GM18909 (cell line): ENCODE results near the gene MYL9.
"Not testable (repeated sequence)": the region's sequence is repeated elsewhere in the genome, so short reads cannot be mapped to it uniquely, and the experiment has no call there.

Experiments used
- ATAC-seq: cut with Tn5 transposase; IDR thresholded peaks from one replicate; pipeline ENCODE4 v1.9.1; 2021; ENCODE audit warnings: mild to moderate bottlenecking; ENCODE audit not compliant: unreplicated experiment, poor library complexity

MYL9 gene

DNA sequence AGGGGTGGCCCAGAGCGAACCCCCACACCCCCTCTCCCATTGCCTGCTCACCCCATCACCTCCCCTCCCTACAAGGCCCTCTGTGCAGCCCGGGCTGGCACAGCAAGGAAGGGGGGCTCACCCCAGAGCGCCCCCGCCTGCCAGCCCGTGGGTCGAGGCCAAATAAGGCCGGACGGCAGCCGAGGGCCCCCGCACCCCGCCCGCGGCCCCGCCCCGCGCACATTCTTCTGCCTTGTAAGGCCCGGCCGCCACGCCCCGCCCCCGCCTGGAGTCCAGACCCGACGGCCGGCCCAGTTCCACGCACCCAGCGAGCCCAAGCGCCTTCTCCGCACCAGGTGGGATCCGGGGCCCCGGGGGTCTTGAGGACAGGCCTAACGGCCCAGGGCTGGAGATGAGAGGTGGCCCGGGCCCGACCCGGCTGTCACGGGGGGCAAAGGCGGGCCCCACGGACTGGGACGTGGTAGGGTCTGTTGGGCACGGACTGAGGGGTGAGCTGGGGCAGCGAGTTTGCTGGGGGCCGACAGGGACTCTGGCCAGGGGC is at the start of gene MYL9:
TSS of gene MYL9 (plus strand) at position 293 of the 541 bp plus-strand sequence. CDS start 3,366 bp downstream, outside the sequence.
- ATAC-seq, result no peak

DNA sequence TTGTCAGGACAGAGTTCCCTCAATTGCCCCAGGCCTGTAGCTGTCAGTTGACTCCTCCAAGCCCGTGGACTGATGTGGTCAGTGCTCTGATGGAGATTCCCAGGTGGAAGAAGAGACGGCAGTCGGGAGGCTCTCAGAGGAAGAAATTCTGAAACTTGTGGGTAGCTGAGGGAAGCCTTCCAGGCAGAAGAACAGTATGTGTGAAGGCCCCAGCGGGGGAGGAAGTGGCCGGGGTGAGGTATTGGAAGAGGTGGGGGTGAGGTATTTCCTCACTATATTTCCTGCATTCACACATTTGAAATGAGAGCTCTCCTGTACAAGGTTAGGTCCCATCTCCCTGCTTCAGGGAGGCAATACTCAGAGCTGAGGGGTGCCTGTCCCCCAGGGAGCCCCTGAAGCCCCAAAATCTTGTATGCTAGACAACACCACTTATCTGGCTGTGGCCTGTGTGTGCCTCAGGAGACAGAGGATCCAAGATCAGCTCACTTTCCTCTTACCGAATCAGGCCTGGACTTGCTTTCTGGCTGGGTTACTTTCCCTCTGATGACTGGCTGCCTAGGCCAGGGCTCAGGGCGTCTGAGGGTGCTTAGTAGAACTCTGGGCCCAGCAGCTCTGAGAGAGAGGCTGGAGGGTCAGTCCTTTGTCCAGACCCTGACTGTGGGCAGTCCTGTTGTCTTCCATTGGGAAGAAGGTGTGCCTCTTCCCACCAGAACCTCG is 49.3 kb upstream of the MYL9 start:
- ATAC-seq, result no peak

- ATAC-seq, result no peak
Measured at GRCh38 chr20:36493051-36493800, 48.1 kb upstream of the MYL9 start.

DNA sequence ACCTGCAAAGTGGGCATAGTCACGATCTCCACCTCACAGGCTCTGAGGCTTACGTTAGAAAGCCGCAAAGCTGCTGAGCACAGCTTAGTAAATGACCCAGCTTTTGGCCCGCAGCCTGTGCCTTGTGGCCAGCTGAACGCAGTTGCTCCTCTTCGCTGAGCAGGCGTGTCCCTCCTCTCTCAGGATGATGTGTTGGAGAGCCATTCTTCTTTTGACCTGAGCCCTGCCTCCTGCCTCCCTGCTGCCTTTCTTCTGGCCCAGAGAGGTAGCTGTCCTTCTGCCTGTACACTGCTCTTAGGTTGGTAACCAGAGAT is 47.6 kb upstream of the MYL9 start:
- no peak for ATAC-seq

DNA sequence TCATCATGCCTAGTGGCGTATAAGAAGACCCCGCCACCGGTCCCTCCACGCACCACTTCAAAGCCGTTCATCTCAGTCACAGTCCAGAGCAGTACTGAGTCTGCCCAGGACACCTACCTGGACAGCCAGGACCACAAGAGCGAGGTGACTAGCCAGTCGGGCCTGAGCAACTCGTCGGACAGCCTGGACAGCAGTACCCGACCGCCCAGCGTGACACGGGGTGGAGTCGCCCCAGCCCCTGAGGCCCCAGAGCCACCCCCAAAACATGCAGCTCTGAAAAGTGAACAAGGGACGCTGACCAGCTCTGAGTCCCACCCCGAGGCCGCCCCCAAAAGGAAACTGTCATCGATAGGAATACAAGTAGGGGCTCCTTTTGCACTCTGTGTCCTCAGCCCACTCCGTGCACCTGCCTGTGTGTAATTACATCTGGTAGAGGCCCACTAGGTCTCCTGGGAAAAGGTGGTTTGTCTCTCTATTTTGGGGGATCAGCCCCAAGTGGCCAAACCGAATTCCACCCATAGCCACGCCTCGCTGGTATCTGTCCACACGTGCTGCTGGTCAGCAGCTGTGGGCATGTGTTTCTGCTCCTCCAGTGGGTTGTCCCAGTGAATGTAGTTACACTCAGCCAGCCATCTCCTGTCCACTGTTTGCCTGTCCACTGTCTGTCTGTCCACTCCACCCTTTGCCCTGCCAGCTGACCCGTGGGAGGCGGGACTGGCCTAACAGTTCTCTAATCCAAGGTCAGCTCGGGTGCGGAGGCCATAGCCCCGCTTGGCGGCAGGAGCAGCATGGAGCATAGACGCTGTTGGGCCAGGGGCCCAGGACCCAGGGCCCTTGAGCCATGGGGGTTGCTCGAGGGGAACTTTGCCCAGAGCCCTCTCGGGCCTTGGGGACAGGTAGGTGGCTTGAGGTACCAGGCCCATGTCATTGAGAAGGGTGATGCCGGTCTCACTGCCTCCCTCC is 44.3 kb upstream of the MYL9 start:
- ATAC-seq, result no peak

- no peak for ATAC-seq
Measured at GRCh38 chr20:36497856-36498255, 43.5 kb upstream of the MYL9 start.

DNA sequence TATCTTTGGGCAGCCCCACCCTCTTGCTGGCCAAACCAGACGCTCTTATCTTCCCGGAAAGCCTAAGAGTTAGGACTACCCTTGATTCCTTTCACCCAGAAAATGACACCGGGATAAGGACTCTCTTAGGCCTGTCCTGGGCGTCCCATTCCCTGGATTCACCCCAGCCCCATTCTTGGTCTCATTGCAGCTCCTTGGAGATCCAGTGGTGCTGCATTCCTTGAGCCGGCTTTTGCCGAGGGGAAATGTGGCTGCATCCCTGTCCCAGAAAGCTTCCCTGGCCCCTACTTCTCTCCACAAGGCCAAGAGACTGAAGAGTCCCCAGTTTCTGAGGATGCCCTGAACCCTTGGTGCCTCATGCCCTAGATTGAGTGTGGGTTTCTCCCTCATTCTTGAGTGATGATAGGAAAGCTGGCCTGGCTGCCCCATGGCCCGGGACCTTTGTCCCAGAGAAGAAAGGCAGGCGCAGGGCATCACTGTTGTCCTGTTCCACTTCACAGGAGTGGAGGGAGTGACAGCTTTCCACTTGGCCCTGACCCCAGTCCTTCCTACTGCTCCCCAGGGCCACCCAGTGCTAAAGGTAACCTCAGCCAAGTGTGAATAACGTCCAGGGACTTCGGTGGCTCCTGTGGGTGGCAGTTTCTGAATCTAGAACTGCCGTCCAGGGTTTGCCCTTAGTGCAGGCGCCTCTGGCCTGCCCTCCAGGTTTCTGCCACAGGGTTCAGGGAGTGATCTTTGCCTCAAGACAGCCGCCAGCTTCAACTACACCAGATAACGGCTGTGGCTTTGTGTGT is 42.7 kb upstream of the MYL9 start:
- ATAC-seq, result no peak

DNA sequence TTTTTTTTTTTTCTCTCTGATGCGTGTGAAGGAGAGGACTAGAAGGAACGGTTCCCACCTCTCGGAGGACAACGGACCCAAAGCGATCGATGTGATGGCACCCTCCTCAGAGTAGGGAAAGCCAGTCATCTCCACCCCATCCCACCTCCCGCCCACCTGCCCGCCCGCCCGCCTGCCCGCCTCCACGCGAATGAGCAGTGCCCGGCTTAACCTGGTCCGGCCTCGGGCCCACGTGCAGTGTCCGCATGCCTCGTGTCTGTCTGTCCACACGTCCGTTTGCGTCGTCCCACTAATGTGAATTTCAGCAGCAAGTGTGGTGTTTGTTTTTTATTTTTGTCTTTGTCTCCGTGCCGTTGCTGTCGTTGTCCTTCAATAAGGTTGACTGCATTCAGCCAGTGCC is 42.1 kb upstream of the MYL9 start:
- ATAC-seq, result no peak

GRCh38 chr20:36499723-36500501 is 41.4 kb upstream of the MYL9 start:
- ATAC-seq, result no peak

DNA sequence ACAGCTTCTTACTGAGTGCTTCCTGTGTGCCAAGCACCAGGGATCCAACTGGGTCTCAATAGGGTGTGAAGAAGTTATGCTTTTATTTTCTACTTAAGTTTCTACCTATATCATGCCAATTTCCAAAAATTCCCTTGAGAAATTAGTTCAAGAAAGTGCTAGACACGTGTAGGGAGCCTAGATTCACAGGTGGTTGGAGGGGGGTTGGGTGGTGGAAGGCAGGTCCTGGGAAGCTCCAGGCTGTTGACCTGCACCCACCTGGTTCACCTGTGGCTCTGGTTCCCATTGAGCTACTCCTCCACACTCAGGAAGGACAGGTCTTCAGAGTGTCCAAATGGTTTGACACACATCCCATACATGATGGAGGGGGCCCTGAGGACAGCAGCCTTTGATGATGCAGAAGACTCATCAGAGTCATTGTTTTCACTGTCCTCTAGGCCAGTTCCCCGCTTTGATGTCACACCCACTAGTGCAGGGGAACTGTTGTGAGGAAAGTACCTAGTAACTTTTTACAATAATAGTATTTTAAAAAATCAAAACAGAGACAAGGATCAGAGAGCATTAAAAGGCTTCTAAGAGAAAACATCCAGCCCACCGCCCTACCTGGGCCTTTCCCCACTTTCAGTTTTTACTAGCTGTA is 39.8 kb upstream of the MYL9 start:
- ATAC-seq, result no peak

DNA sequence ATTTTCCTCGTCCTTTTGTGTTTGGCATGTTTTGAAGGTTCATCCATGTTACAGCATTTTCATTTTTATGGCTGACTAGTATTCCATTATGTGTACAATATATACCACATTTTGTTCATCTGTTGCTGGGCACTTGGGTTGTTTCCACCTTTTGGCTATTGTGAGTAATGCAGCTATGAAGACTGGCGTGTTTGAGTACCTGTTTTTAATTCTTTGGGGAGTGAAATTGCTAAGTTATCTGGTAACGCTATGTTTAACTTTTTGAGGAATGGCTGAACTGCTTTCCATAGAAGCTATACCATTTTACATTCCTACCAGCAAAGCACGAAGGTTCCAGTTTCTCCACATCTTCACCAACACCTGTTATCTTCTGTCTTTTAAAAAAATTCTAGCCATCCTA is 37.0 kb upstream of the MYL9 start:
- no peak for ATAC-seq

DNA sequence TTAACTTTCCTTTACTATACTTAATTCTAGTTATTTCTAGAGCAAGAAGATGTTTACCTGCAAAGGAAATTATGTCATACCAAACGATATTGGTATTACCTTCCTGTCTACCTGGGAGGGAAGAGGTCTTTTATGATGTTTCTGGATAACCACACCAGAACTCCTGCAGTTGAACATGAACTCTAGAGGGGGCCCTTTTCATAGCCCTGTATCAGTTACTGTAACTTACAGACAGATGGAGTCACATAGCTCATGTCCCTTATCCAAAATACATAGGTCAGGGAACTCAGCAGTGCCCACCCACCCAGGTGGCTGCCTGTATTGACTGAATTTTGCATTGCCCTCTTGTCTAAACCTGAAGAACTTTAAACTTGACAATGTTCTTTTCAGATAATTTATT is 35.1 kb upstream of the MYL9 start:
- ATAC-seq, result no peak

GRCh38 chr20:36507746-36508145 is 33.6 kb upstream of the MYL9 start:
- no peak for ATAC-seq

- no peak for ATAC-seq
Measured at GRCh38 chr20:36519012-36519719, 22.2 kb upstream of the MYL9 start.

DNA sequence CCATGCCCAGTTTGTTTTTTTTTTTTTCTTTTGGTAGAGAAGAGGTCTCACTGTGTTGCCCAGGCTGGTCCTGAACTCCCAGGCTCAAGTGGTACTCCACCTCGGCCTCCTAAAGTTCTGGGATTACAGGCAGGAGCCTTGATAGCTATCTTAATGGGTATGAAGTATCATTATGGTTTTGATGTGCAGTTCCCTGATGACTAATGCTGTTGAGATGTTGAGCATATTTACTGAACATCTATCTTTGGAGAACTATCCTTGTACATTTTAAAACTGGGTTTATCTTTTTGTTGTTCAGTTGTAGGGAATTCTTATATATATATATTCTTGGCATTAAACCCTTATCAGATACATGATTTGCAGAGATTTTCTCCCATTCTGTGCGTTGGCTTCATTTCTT is 21.4 kb upstream of the MYL9 start:
- ATAC-seq, result no peak

- no peak for ATAC-seq
Measured at GRCh38 chr20:36521526-36521925, 19.8 kb upstream of the MYL9 start.

DNA sequence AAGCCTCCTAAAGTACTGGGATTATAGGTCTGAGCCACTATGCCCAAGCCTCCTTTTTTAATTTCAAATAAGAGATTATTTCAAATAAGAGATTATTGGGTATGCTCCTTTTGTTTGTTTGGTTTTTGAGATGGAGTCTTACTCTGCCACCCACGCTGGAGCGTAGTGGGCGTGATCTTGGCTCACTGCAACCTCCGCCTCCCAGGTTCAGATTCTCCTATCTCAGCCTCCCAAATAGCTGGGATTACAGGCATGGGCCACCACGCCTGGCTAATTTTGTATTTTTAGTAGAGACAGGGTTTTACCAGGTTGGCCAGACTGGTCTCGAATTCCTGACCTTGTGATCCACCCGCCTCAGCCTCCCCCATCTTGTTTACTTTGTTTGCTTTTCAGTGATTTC is 18.9 kb upstream of the MYL9 start:
- not testable (repeated sequence) for ATAC-seq

DNA sequence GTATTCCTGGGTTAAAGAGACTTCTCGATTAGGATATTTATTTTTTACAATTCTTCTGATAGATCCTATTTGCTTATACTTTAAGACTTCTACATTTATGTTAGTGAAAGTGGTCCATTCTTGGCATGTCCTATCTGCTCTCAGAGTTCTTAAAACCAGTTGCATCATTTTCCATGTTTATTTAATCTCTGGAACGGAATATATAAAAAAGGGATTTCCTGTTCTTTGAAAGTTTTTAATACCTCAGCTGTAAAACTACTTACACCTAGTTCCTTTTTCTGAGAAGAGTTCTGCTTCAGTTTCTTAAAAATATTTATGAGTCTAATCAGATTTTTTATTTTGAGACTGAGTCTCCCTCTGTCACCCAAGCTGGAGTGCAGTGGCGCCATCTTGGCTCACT is 18.0 kb upstream of the MYL9 start:
- no peak for ATAC-seq
